Amniotic epithelial cell (primary cell): ENCODE results near the gene ZWINT.
A peak's percentile ranks its signal among the peaks of the same experiment; 100 is the strongest.

Experiments
- DNase-seq: peaks from one replicate; pipeline ENCODE4 v3.0.0-alpha.2; 2010; ENCODE audit warnings: low read depth

ZWINT gene

GRCh38 chr10:56360967-56361612 is at the start of gene ZWINT:
ZWINT (minus strand) TSS chr10:56361259; CDS start chr10:56361236, 23 bp downstream.
- peak; percentile 93 for DNase-seq

- DNase-seq, result peak; percentile 39
Measured at GRCh38 chr10:56383806-56384205, 22.7 kb upstream of the ZWINT start.

- DNase-seq, result peak; percentile 29
Measured at GRCh38 chr10:56370217-56371113, 9.4 kb upstream of the ZWINT start.

- no peak for DNase-seq
Measured at GRCh38 chr10:56360583-56360966, 484 bp downstream of the ZWINT start.

- no peak for DNase-seq
Measured at GRCh38 chr10:56359837-56360236, 1.2 kb downstream of the ZWINT start.

- no peak for DNase-seq
Measured at GRCh38 chr10:56357018-56357417, 4.0 kb downstream of the ZWINT start.

GRCh38 chr10:56351909-56352630 is 9.0 kb downstream of the ZWINT start:
- no peak for DNase-seq

- no peak for DNase-seq
Measured at GRCh38 chr10:56349611-56350010, 11.4 kb downstream of the ZWINT start.

- no peak for DNase-seq
Measured at GRCh38 chr10:56348101-56348500, 13.0 kb downstream of the ZWINT start.

- DNase-seq, result peak; percentile 60
Measured at GRCh38 chr10:56346845-56347415, 14.1 kb downstream of the ZWINT start.

GRCh38 chr10:56341612-56342011 is 19.4 kb downstream of the ZWINT start:
- DNase-seq, result no peak

GRCh38 chr10:56329961-56330360 is 31.1 kb downstream of the ZWINT start:
- DNase-seq, result no peak

GRCh38 chr10:56327118-56327517 is 33.9 kb downstream of the ZWINT start:
- no peak for DNase-seq

GRCh38 chr10:56319386-56319785 is 41.7 kb downstream of the ZWINT start:
- peak; percentile 88 for DNase-seq

- no peak for DNase-seq
Measured at GRCh38 chr10:56318816-56319215, 42.2 kb downstream of the ZWINT start.

GRCh38 chr10:56317603-56318002 is 43.5 kb downstream of the ZWINT start:
- DNase-seq, result no peak

- DNase-seq, result no peak
Measured at GRCh38 chr10:56316603-56317002, 44.5 kb downstream of the ZWINT start.
